Ishikawa (cell line): ENCODE data around the gene XRCC4.

Source experiments
- CREB1 ChIP-seq: IDR thresholded peaks from 2 replicates; pipeline ENCODE4 v1.6.1; 2012; ENCODE audit warnings: low read depth
- RAD21 ChIP-seq: IDR thresholded peaks from 2 replicates; pipeline ENCODE4 v1.6.1; 2012; ENCODE audit warnings: low read depth
- REST ChIP-seq: IDR thresholded peaks from 2 replicates; pipeline ENCODE4 v1.6.1; 2012; ENCODE audit warnings: low read depth, mild to moderate bottlenecking
- TCF12 ChIP-seq: IDR thresholded peaks from 2 replicates; pipeline ENCODE4 v1.6.1; 2012; ENCODE audit warnings: low read depth
- TEAD4 ChIP-seq: IDR thresholded peaks from 2 replicates; pipeline ENCODE4 v1.6.1; 2012

GRCh38 chr5:83363886-83364275, 286.5 kb downstream of the XRCC4 start:
- no peak for TF ChIP-seq CREB1
- TF ChIP-seq REST = no peak
- TF ChIP-seq RAD21 = no peak
- no peak for TF ChIP-seq TCF12
- TF ChIP-seq TEAD4 = no peak
